ENCODE results near the gene SCIMP.
"Not testable (repeated sequence)": the region's sequence is repeated elsewhere in the genome, so short reads cannot be mapped to it uniquely, and the experiment has no call there.

DNA sequence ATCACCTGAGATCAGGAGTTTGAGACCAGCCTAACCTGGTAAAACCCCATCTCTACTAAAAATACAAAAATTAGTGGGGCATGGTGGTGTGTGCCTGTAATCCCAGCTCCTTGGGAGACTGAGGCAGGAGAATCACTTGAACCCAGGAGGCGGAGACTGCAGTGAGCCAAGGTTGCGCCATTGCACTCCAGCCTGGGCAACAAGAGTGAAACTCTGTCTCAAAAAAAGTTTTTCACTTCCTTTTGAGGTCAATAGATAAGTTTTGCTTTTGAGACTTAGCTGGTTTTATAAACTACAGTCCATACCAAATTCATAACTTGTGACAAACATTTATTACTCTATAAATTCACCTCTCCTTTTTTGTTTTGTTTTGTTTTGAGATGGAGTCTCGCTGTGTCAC is 72.9 kb downstream of the SCIMP start:
- not testable (repeated sequence) for TF ChIP-seq POLR2A (IDR thresholded peaks at IDR 0.05; ENCODE audit: low read length); GATA1 (IDR thresholded peaks at IDR 0.05; ENCODE audit: low read depth, low read length)

Measured in erythroblast (primary cell).